BLaER1 treated with 17β-estradiol and CSF1 and Interleukin-3, amounts not matched to agents 10 nM and 100 nM (cell line): ENCODE measurements around the gene TAP1.

Experiments
- H3K27ac ChIP-seq, 11 experiments: shearing (Covaris generic); formaldehyde crosslinking; 2 replicates each; pipeline ENCODE4 v1.8.1; 2022
- H3K27me3 ChIP-seq, 11 experiments: shearing (Covaris generic); formaldehyde crosslinking; 2 replicates each; pipeline ENCODE4 v1.8.1; 2022
- H3K36me3 ChIP-seq, 11 experiments: shearing (Covaris generic); formaldehyde crosslinking; 2 replicates each; pipeline ENCODE4 v1.8.1; 2022
- H3K4me1 ChIP-seq, 10 experiments: shearing (Covaris generic); formaldehyde crosslinking; 2 replicates each; pipeline ENCODE4 v1.8.1; 2022
- H3K4me2 ChIP-seq, 11 experiments: shearing (Covaris generic); formaldehyde crosslinking; 2 replicates each; pipeline ENCODE4 v1.8.1; 2022
- H3K4me3 ChIP-seq, 10 experiments: shearing (Covaris generic); formaldehyde crosslinking; 2 replicates each; pipeline ENCODE4 v1.8.1; 2022
- H3K9ac ChIP-seq, 11 experiments: shearing (Covaris generic); formaldehyde crosslinking; 2 replicates each; pipeline ENCODE4 v1.8.1; 2022
- H3K9me3 ChIP-seq, 11 experiments: shearing (Covaris generic); formaldehyde crosslinking; replicated peaks in 1 of 11; 2 replicates each; pipeline ENCODE4 v1.8.1; 2022
- H4K20me1 ChIP-seq, 11 experiments: shearing (Covaris generic); formaldehyde crosslinking; 2 replicates each; pipeline ENCODE4 v1.8.1; 2022
- Cebpa-rat ChIP-seq, 11 experiments: shearing (Covaris generic); IDR thresholded peaks; 2 replicates each; pipeline ENCODE4 v1.8.1; 2022

The TAP1 gene

DNA sequence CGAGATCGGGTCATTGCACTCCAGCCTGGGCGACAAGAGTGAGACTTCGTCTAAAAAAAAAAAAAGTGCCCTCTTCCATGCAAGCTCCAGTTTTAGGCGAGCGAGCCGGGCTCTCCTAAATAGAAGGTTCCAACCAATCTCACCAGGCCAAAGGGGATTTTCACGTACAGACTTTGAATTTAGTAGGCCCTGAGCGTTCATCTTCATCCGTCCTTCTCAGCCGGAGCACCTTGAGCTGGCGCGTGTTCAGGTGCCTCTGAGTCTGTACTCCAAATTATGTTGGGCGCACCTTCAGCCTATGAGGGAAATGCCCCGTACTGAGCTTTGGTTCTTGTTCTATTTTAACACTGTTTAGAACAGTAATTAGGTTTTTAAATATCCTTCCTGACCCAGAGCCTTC is 14.1 kb downstream of the TAP1 start:
- H3K27me3 ChIP-seq = no peaks in the 10 kb centered on the region
- H3K36me3 ChIP-seq = peaks cover 31 to 53% (median 37%) of the 10 kb centered on the region in 11 experiments
- no peaks in the 10 kb centered on the region for H4K20me1 ChIP-seq
- H3K4me3 ChIP-seq = no peak overlapping the region
- peaks cover 49 to 77% (median 69%) of the 10 kb centered on the region in 10 experiments for H3K4me1 ChIP-seq
- H3K9ac ChIP-seq = peak overlapping the region in 3 of 11 experiments; percentile 17 to 89 (median 86); a peak in 5 of 22 replicates
- H3K4me2 ChIP-seq = peak overlapping the region; percentile 1 to 97 (median 33); a peak in 11 of 22 replicates
- no peak for TF ChIP-seq Cebpa-rat (IDR thresholded peaks at IDR 0.05)
- H3K9me3 ChIP-seq = no peaks in the 10 kb centered on the region
- H3K27ac ChIP-seq = peak overlapping the region in 6 of 11 experiments; percentile 35 to 87 (median 84); a peak in 7 of 22 replicates

DNA sequence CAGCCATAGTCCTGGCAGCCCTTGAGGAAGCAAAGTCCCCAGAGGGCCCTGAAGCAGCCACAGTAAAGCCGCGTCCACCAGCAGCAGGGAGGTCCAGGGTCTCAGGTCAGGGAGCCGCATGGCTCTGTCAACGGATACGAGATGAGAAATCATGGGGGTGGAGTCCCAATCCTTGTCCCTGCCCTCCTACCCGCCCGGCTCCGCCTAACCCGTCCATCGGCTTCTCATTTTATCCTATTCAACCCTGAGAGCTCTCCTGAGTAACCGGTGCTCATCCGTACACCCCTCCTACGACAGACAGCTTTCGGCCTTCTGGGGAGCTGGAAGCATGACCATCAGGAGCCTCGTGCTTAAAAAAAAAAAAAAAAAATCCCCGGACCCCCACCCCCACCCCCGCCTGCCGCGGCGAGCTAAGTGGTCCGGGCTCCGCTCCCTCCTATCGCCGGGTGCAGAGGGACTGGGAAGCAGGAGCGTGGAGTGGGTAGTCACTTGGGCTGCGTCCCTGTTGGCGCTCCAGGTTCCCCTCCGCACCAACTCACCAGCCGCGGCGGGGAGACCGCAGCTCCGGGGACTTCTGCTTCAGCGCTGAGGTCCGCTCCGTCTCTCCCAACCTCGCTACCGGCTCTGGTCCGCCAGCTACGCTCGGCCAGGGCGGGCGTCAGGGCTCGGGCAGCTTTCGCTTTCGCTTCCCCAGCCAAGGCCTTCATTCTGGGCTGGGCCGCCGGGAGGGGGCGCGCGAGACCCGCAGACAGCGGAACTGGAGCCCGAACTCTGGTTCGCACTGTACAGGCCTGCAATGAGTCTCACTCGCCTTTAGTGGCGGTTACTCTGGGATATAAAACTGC is 15.2 kb downstream of the TAP1 start, which contains the start of gene TAP2:
TSS of gene TAP2 (minus strand) at position 626 of the 845 bp plus-strand sequence. CDS start at position 120, 506 bp downstream.
- no peaks in the 10 kb centered on the region for H4K20me1 ChIP-seq
- peak within 1 kb of the TSS; percentile 55 to 80 (median 76) for H3K4me3 ChIP-seq
- peaks cover 39 to 63% (median 47%) of the 10 kb centered on the region in 11 experiments for H3K36me3 ChIP-seq
- H3K4me2 ChIP-seq = peak within 1 kb of the TSS; percentile 96 to 100 (median 99)
- H3K9ac ChIP-seq = peak within 1 kb of the TSS; percentile 74 to 89 (median 84)
- H3K27me3 ChIP-seq = no peaks in the 10 kb centered on the region
- no peak for TF ChIP-seq Cebpa-rat (IDR thresholded peaks at IDR 0.05)
- no peaks in the 10 kb centered on the region for H3K9me3 ChIP-seq
- H3K4me1 ChIP-seq = peaks cover 48 to 74% (median 69%) of the 10 kb centered on the region in 10 experiments
- peak within 1 kb of the TSS; percentile 24 to 87 (median 81); a peak in 21 of 22 replicates for H3K27ac ChIP-seq

DNA sequence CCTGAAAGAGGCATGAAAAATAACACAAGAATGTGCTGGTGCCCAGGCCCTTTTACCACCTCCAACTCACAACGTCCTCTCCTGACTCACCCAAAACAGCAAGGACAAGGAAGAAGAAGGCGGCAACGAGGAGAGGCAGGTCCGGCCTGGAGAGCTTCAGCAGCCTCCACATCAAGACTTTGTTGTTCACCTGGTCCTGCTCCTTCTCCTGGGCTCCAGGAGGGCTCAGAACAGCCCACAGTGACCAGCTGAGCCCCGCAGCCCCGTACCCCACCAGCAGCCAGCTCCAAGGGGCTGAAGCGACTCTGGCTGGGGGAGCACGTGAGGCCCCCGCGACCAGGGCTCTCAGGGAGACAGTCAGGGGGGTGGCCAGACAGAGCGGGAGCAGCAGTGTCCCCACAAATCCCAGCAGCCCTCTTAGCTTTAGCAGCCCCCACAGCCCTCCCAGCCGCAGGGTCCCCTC is 15.8 kb downstream of the TAP1 start:
- no peak for TF ChIP-seq Cebpa-rat (IDR thresholded peaks at IDR 0.05)
- peak overlapping the region; percentile 74 to 89 (median 84) for H3K9ac ChIP-seq
- peaks cover 0 to 2% (median 0%) of the 10 kb centered on the region in 11 experiments; a peak in 1 of 22 replicates for H4K20me1 ChIP-seq
- peak overlapping the region; percentile 55 to 80 (median 76) for H3K4me3 ChIP-seq
- H3K9me3 ChIP-seq = no peaks in the 10 kb centered on the region
- peak overlapping the region; percentile 96 to 100 (median 99) for H3K4me2 ChIP-seq
- H3K27me3 ChIP-seq = no peaks in the 10 kb centered on the region
- peak overlapping the region; percentile 24 to 87 (median 81); a peak in 21 of 22 replicates for H3K27ac ChIP-seq
- H3K36me3 ChIP-seq = peaks cover 44 to 68% (median 54%) of the 10 kb centered on the region in 11 experiments
- H3K4me1 ChIP-seq = peaks cover 42 to 67% (median 63%) of the 10 kb centered on the region in 10 experiments

DNA sequence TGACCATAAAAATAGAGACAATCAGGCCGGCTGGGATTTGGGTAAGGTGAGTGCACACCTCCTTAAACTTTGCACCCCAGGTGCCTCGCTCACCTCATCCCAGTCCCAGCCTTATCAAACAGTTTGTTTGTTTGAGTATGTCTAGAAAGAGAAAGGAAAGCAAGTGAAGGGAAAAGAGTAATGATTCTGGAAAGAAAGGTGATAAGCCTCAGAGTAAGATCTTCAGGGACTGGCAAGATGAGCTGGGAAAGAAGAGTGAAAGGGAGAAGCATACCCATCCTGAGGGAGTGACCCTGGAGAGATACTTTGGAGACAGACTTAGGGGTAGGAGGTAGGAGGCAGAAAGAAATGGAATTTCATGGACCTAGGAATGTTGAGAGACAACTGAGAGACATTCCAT is 16.6 kb downstream of the TAP1 start:
- H3K27ac ChIP-seq = no peak overlapping the region
- H3K36me3 ChIP-seq = peaks cover 44 to 68% (median 55%) of the 10 kb centered on the region in 11 experiments
- no peaks in the 10 kb centered on the region for H3K27me3 ChIP-seq
- peak overlapping the region; percentile 96 to 100 (median 99); a peak in 21 of 22 replicates for H3K4me2 ChIP-seq
- peaks cover 0 to 9% (median 0%) of the 10 kb centered on the region in 11 experiments; a peak in 3 of 22 replicates for H4K20me1 ChIP-seq
- H3K9ac ChIP-seq = peak overlapping the region in 7 of 11 experiments; percentile 29 to 89 (median 81); a peak in 8 of 22 replicates
- no peaks in the 10 kb centered on the region for H3K9me3 ChIP-seq
- peak overlapping the region in 8 of 10 experiments; percentile 67 to 80 (median 76); a peak in 12 of 20 replicates for H3K4me3 ChIP-seq
- peaks cover 34 to 60% (median 55%) of the 10 kb centered on the region in 10 experiments for H3K4me1 ChIP-seq
- TF ChIP-seq Cebpa-rat (IDR thresholded peaks at IDR 0.05) = no peak

DNA sequence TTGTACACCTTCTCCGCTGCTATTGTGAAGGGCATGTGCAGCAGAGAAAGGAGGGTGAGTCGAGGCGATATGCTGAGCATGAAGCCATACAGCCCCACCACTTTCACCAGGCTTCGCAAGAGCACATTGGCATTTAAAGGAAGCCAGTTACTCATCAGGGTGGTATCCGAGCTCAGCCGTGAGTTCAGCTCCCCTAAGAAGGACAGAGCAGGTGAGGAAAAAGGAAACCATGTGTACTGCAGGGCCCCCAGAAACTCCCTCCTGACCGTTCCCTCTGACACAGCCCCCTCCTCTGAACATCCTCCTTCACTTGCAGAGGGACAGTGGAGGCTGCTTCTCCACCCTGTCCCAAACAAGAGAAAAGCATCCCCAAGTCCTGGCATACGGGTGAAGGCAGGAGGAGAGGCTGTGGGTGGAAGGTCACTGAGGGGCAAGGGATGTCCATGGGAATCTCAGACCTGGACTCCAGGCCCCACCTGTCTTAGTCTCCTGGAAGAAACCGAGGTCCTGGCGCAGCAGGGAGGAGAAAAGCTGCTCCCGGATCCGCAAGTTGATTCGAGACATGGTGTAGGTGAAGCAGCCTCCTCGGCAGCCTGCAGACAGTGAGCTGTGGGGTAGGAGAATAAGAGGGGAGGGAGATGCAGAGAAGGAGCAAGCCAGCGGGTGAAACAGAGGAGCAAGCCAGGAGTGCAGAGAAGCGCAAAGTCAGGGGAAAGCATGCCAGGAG is 18.2 kb downstream of the TAP1 start:
- no peak for TF ChIP-seq Cebpa-rat (IDR thresholded peaks at IDR 0.05)
- peak overlapping the region in 2 of 11 experiments; percentile 98 to 100; a peak in 2 of 22 replicates for H3K4me2 ChIP-seq
- H3K27me3 ChIP-seq = no peaks in the 10 kb centered on the region
- H3K9me3 ChIP-seq = no peaks in the 10 kb centered on the region
- no peak overlapping the region; a peak in 1 of 22 replicates for H3K9ac ChIP-seq
- H3K4me3 ChIP-seq = no peak overlapping the region
- H3K4me1 ChIP-seq = peaks cover 21 to 45% (median 39%) of the 10 kb centered on the region in 10 experiments
- H3K27ac ChIP-seq = no peak overlapping the region
- H4K20me1 ChIP-seq = peaks cover 0 to 9% (median 0%) of the 10 kb centered on the region in 11 experiments; a peak in 3 of 22 replicates
- peaks cover 49 to 71% (median 61%) of the 10 kb centered on the region in 11 experiments for H3K36me3 ChIP-seq

DNA sequence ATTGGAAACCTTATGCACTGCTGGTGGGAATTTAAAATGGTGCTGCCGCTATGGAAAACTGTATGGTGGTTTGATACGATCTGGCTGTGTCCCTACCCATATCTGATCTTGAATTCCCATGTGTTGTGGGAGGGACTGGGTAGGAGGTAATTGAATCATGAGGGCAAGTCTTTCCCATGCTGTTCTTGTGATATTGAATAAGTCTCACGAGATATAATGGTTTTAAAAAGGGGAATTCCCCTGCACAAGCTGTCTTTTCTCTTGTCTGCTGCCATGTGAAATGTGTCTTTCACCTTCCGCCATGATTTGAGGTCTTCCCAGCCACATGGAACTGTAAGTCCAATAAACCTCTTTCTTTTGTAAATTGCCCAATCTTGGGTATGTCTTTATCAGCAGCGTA is 19.8 kb downstream of the TAP1 start:
- Histone ChIP-seq H3K27me3 (no peaks in the 10 kb centered on the region), H3K36me3 (peaks cover 66 to 87% (median 78%) of the 10 kb centered on the region in 11 experiments), H3K4me3 (no peak overlapping the region), H3K9ac (no peak overlapping the region), H3K4me2 (no peak overlapping the region), H3K27ac (no peak overlapping the region), H3K9me3 (no peaks in the 10 kb centered on the region), H4K20me1 (peaks cover 0 to 18% (median 0%) of the 10 kb centered on the region in 11 experiments; a peak in 4 of 22 replicates), H3K4me1 (peaks cover 12 to 32% (median 24%) of the 10 kb centered on the region in 10 experiments)
- no peak for TF ChIP-seq Cebpa-rat (IDR thresholded peaks at IDR 0.05)

DNA sequence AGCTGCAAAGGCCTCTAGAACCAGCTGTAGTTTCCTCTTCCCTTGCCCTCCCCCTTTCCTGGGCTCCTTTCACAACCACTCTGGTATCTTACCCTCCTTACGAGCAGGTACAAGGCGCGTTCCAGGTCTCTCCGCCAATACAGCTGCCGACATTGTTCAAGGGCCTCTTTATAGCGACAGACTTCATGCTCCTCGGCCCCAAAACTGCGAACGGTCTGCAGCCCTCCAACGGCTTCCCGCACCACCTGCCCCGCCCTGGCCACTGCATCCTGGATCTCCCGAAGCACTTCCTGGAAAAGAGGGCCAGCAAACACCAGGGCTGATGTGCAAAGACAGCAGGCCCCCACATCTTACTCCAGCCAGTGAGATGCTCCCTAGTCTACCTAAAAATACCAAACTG is 21.0 kb downstream of the TAP1 start:
- H3K4me2 ChIP-seq = no peak overlapping the region
- no peak for TF ChIP-seq Cebpa-rat (IDR thresholded peaks at IDR 0.05)
- H3K36me3 ChIP-seq = peaks cover 72 to 97% (median 86%) of the 10 kb centered on the region in 11 experiments
- H3K4me1 ChIP-seq = peaks cover 8 to 28% (median 20%) of the 10 kb centered on the region in 10 experiments
- no peak overlapping the region; a peak in 1 of 22 replicates for H3K9ac ChIP-seq
- no peak overlapping the region for H3K27ac ChIP-seq
- H3K9me3 ChIP-seq = no peaks in the 10 kb centered on the region
- no peak overlapping the region for H3K4me3 ChIP-seq
- H4K20me1 ChIP-seq = peaks cover 0 to 18% (median 0%) of the 10 kb centered on the region in 11 experiments; a peak in 4 of 22 replicates
- H3K27me3 ChIP-seq = no peaks in the 10 kb centered on the region

DNA sequence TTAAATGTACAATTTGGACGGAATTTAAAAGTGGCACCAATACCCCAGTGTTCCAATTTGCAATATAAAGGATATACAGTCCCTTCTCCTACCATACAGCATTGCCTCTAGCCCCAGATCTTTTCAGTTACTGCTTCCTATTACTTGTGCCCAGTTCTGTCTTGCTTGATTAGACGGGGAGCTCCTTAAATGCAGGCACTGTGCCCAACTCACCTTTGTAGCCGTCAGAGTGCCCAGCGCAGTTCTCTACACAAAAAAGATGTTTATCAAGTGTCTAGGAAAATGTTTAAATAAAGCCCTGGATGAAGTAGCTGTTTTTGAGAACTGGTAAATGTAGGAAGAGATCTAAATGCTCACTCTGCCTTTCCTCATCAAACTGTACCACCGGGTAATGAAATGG is 22.6 kb downstream of the TAP1 start:
- no peak overlapping the region for H3K4me3 ChIP-seq

More for the DNA sequence above, 22.6 kb downstream of the TAP1 start:
- Histone ChIP-seq H3K9ac (no peak overlapping the region), H3K27ac (no peak overlapping the region), H3K4me2 (no peak overlapping the region), H4K20me1 (peaks cover 0 to 18% (median 0%) of the 10 kb centered on the region in 11 experiments; a peak in 4 of 22 replicates), H3K27me3 (no peaks in the 10 kb centered on the region), H3K36me3 (peaks cover 69 to 98% (median 87%) of the 10 kb centered on the region in 11 experiments), H3K9me3 (no peaks in the 10 kb centered on the region), H3K4me1 (peaks cover 0 to 14% (median 4%) of the 10 kb centered on the region in 10 experiments; a peak in 11 of 20 replicates)
- no peak for TF ChIP-seq Cebpa-rat (IDR thresholded peaks at IDR 0.05)
